Measurements from ENCODE around the gene MMP13.
"Not testable (repeated sequence)": the region's sequence is repeated elsewhere in the genome, so short reads cannot be mapped to it uniquely, and the experiment has no call there.

MMP13 gene

DNA sequence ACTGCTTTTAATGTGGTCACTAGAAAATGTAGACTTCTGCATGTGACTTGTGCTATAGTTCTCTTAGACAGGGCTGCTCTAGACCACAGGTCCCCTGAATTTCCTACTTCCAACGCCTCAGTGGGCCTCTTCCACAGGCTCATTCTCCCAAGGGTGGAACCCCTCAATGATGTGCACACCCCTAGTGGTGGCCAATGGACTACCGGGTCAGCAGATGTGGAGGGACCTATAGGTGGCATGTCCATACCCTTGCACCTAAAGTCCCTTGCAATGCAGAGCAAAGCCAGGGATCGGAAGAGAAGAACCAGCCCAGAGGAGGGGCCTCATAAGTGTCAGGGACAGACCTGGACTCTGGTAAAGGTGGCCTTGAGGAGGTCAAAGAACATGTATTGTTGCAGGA, 20.0 kb downstream of the MMP13 start:
- no peak for DNase-seq (ENCODE audit: low read depth)

DNA sequence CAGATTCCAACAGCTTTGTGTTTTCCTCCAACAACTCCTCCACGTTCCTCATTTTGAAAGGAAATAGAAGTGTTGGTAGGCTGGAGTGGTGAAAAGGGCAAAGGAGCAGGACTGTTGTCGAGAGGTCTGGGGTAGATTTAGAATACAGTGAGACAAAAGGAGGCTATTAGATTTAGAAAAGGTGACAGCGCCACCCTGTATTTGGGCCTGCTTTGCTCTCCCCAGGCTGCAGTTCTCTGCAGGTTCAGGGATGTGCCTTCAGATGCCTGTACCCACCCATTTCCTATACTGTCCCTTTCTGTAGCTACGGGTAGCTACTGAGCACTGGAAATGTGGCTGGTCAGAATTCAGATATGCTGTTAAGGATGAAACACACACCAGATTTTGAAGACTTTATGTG, 20.8 kb downstream of the MMP13 start:
- no peak for DNase-seq (ENCODE audit: low read depth)

GRCh38 chr11:102933627-102934026, 21.9 kb downstream of the MMP13 start:
- no peak for DNase-seq (ENCODE audit: low read depth)

GRCh38 chr11:102932678-102933077, 22.9 kb downstream of the MMP13 start:
- DNase-seq (ENCODE audit: low read depth) = no peak

- DNase-seq (ENCODE audit: low read depth) = no peak
Measured at GRCh38 chr11:102930451-102930850, 25.1 kb downstream of the MMP13 start.

DNA sequence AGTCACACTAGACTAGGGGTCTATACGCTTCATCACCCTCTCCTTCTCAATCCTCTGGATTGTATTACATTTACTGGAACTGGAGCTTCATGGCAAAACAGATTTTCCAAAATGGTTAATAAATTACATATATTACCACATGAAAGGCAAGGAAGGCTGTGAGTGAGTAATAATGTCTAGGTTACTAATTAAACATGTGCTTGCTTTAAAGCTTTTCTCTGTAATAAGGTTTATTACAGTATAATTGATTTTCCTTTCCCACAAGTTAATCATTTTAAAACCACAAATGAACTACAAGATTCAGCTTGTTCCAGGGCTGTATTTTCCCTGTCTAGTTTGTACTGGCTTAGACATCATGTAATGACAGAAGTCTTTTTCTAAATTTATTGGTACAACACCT, 25.6 kb downstream of the MMP13 start:
- DNase-seq (ENCODE audit: low read depth) = no peak

DNA sequence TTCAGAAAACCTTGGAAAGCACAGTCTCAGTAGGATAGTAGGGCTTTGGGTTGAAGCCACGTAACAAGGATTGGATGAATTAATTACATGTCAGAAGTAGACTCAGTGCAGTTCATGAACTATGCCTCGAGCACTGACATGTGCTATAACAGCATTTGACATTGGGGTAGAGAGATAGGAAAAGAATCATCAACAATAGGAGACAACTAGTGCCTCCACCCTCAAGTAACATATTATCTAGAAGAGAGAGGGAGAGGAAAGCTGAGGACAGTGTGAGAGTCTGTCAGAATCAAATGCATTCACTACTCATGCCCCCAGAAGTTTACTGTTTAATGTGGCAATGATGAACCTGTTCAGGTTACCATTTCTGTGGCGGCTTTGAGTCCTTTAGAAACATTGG, 26.4 kb downstream of the MMP13 start:
- DNase-seq (ENCODE audit: low read depth) = no peak

DNA sequence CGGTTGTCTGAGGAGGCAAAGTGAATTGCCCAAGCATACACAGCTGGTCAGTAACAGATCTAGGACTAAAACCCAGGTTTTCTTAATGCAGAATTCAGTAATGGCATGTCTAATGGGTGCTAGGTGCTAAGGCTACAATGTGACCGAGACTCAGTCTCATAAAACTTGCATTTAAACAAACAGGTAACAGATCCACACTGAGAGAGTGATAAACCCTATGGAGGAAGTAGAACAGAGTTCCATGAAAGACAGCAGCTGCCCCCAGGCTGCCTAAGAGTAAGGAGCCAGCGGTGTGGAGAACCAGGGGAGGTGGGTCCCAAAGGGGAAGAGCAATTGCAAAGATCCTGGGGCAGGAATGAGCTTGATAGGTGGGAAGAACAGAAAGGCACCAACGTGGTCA, 27.3 kb downstream of the MMP13 start:
- DNase-seq (ENCODE audit: low read depth) = no peak

DNA sequence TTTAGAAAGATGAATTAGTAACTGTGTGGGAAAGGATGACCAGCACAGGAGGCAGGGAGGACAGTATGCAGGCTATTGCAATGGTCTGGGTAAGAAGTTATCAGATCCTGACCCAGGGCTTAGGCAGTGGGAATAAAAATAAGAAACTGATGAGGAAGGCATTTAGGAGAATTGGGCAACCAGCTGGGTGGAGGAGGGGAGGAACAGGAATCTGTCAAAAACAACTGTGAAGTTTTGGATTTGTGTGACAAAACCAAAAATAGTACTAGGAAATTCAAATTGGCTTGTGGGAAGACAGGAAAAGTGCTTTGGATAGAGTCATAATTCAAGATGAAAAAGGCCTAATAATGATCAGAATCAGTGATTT, 27.9 kb downstream of the MMP13 start:
- no peak for DNase-seq (ENCODE audit: low read depth)

DNA sequence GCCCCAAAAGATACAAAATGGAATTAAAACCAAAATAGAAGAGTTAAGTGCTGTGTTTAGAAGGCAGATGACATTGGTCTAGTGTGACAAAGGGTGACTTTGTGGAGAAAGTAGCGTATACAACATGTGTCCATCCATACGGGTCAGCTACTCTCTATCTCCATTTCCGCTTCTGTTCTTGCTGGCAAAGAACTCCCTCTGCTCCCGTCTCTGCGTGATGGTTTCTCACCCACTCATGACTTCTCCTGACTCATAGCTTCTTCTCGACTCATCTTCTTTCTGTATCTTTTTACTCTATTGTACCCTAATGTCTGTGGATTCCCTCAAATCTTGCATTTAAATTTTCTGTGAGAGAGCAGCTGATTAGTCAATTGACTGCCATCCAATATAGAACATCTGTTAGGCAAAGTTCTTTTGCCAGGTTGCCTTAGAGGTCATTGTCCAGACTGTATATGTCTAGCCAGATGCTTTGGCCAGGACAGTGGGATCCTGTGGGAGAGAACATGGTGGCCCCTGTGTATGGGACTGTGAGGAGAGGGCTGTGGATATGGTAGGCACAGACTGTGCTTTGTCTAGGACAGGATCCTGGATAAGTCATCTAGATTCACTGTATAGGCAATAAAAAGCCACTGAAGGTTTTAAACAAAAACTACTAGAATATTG, 28.4 kb downstream of the MMP13 start:
- no peak for DNase-seq (ENCODE audit: low read depth)

DNA sequence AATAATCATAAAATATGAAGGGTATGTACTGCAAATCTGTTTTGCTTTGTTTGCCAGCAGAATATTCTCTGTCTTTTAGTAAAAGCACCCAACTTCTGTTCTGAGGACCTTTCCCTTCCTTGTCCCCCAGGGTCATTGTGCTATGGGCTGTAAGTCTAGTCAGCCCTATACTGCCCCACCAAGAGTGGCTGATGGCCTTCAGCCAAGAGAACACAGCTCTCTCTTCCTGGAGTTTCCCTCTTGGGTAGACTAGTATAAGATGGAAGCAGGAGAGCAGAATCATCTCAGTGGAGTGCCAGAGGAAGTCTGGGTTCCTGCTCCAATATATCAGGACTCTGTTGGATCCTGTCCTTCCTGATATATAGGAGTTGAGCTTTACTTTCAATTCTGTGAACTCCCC, 29.0 kb downstream of the MMP13 start:
- no peak for DNase-seq (ENCODE audit: low read depth)

GRCh38 chr11:102925988-102926387, 29.5 kb downstream of the MMP13 start:
- DNase-seq (ENCODE audit: low read depth) = no peak

DNA sequence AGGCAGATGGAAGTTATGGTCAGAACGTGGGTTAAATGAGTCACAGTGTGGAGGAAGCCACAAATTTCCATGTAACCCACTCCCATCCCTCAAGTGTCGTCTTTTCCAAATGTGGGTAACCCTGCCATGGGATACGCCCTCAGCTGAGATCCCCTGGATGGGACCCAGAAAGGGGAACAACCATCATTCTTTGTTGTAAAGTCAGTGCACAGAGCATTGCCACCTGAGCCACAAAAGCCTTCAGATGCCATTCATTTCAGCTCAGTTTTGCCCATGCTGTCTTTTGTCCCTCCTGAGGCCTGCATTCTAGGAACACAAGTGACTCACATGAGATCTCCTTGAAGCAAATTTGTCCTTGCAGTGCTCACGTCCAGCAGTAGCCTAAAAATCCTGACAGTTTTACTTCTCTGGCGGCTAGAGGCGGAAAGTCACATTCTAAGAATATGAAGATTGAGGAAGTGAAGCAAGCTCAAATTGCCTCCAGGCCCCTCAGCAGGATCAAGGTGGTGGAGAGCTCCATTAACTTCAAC, 30.6 kb downstream of the MMP13 start:
- DNase-seq (ENCODE audit: low read depth) = no peak

DNA sequence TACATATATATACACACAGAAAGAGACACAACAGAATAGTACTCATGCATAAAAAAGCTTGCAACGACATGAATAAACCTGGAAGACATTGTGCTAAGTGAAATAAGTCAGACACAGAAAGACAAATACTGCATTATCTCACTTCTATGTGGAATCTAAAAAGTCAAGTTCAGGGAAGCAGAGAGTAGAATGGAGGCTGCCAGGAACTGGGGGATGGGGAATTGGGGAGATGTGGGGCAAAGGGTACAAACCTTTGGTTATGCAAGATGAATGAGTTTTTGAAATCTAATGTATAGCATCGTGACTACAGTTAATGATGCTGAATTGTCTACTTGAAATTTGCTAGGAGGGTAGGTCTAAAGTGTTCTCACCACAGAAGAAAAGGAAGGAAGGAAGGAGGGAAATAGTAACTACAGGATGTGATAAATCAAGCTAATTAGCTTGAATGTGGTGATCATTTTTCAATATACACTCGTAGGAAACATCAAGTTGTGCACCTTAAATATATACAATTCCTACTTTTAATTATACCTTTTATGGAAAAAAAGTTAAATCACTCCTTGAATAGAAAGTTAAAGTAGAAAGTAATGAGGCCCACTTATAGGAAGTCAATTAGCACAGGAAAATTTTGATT, 33.8 kb downstream of the MMP13 start:
- DNase-seq (ENCODE audit: low read depth) = no peak

DNA sequence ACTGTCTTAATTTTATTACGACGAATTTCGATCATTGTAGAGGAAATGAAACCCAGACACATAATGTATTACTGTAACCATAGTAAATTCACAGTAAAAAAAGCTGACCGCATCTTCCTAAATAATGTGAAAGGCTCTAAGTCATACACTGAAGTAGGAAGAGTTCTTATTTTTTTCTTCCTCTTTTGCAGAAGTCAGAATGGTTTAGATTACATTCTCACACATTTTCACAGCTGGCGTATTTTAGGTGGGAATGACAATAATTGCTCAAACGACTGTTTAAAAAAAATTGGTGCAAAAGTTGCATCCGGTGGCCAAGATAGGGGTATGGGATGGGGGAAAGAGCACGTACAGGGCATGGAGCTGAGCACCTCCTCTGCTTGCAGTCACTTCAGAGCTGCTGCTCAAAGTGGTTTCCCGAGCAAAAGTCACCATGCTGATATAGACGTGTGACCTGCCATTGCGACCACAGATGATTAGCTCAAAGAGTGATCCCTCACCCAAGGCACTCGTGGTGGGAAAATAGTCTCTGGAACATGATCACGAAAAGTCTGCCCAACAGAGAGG, 35.3 kb downstream of the MMP13 start:
- DNase-seq (ENCODE audit: low read depth) = no peak

- no peak for DNase-seq (ENCODE audit: low read depth)
Measured at GRCh38 chr11:102915044-102915375, 40.5 kb downstream of the MMP13 start.

DNA sequence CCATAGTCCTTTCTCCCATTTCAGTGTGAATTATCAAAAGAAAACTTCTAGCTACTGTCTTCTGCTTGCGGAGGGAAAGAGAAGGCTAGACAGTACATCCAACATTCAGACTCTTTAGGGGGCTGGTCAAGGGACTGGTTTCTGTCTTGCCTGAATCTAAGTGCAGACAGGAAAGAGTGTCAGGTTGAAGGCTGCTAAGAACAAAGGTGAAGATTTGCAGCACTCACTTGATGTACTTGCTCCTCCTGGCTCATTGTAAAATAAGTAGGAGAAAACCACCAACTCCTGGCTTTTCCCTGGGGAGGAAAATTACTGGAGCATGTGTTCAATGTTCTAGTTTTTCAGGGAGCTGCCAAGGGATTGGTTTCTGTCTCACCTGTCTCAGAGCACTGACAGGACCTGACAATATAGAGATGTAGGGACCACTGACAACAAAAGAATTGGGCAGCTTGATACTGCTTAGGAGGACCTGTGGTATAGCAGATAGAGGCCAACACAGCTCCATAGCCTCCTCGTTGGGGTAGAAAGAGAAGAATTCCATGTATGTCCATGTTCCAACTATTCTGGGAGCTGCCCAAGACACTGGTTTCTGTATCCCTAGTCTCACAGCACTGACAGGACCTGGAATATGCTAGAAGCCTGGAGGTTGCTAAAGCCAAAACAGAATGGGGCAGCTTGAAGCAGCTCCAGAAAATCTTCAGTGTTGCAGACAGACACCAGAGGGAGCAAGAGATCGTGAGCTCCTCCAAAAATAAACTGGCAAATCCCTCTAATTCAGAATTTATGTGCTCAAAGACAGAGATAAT, 41.1 kb downstream of the MMP13 start:
- no peak for DNase-seq (ENCODE audit: low read depth)

GRCh38 chr11:102912482-102912830, 43.1 kb downstream of the MMP13 start:
- DNase-seq (ENCODE audit: low read depth) = no peak

- DNase-seq (ENCODE audit: low read depth) = no peak
Measured at GRCh38 chr11:102911758-102912481, 43.6 kb downstream of the MMP13 start.

DNA sequence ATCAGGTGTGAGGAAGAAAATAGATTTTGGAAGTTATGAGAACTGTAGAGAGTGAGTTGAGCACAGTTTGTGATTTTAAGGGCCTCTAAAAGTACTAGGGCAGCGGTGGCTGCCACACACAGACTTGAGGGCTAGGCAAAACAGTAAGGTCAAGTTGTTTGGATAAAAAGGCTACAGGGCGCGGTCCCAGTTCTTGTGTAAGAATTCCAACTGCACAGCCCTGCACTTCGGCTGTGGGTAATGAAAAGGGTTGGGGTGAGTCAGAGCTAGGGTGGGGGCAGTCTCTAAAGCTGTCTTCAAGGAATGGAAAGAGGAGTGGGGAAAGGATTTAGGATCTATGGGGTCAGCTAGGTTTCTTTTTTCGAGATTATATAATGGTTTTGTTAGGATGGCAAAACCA, 49.7 kb downstream of the MMP13 start:
- DNase-seq (ENCODE audit: low read depth) = not testable (repeated sequence)

GRCh38 chr11:102903895-102904294, 51.6 kb downstream of the MMP13 start:
- not testable (repeated sequence) for DNase-seq (ENCODE audit: low read depth)

DNA sequence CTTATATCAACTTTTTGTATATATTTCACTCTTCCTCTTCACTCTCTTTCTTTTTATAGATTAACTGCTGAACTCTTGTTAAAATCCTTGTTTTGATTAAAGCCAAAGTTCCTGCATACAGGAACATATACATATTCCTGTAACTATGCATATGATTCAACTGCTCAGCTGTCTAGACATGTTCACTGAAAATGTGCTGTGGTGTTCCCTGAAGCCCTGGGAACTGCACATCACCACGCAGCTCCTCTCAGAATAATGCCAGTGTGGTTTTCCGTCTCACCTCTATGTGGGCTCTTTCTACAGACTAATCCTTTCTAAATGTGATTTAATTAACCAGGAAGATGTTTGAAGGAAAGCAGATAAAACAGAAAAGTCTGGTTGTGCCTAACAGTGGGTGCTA, 55.2 kb downstream of the MMP13 start:
- DNase-seq (ENCODE audit: low read depth) = no peak

All from activated T-helper 9 cell treated with anti-CD3 and anti-CD28 coated beads, Interleukin-2, amount 50 U/mL, for 16 hours (primary cell).